Hematopoietic multipotent progenitor cell treated with erythropoietin and hydrocortisone succinate and interleukin-3 and kit ligand, for 6 days (in vitro differentiated cells): Measurements from ENCODE around the gene CXCL1.
A peak's percentile ranks its signal among the peaks of the same experiment; 100 is the strongest.
"Not testable (repeated sequence)": the region's sequence is repeated elsewhere in the genome, so short reads cannot be mapped to it uniquely, and the experiment has no call there.

ENCODE experiments used
- DNase-seq: peaks from one replicate; pipeline ENCODE4 v3.0.0-alpha.2; 2015

CXCL1 gene

GRCh38 chr4:73883306-73883705 lies 14.1 kb downstream of the CXCL1 start:
- DNase-seq, result no peak

- peak; percentile 49 for DNase-seq
Observed at GRCh38 chr4:73885574-73886267, 16.5 kb downstream of the CXCL1 start.

GRCh38 chr4:73891326-73891725 lies 22.1 kb downstream of the CXCL1 start:
- DNase-seq, result no peak

GRCh38 chr4:73891739-73892405 lies 22.7 kb downstream of the CXCL1 start:
- DNase-seq, result no peak

- DNase-seq, result no peak
Observed at GRCh38 chr4:73892966-73893365, 23.8 kb downstream of the CXCL1 start.

GRCh38 chr4:73894001-73894400 lies 24.8 kb downstream of the CXCL1 start:
- no peak for DNase-seq

- peak; percentile 25 for DNase-seq
Observed at GRCh38 chr4:73895201-73896175, 26.3 kb downstream of the CXCL1 start.

GRCh38 chr4:73896416-73896815 lies 27.2 kb downstream of the CXCL1 start:
- DNase-seq, result no peak

GRCh38 chr4:73897380-73898136 lies 28.4 kb downstream of the CXCL1 start:
- no peak for DNase-seq

- not testable (repeated sequence) for DNase-seq
Observed at GRCh38 chr4:73899338-73899737, 30.1 kb downstream of the CXCL1 start.

- DNase-seq, result no peak
Observed at GRCh38 chr4:73901031-73901430, 31.8 kb downstream of the CXCL1 start.

GRCh38 chr4:73902038-73902637 lies 32.9 kb downstream of the CXCL1 start:
- peak; percentile 32 for DNase-seq

- no peak for DNase-seq
Observed at GRCh38 chr4:73902817-73903547, 33.8 kb downstream of the CXCL1 start.

- DNase-seq, result peak; percentile 8
Observed at GRCh38 chr4:73904491-73904890, 35.3 kb downstream of the CXCL1 start.

GRCh38 chr4:73908965-73909364 lies 39.8 kb downstream of the CXCL1 start:
- peak; percentile 71 for DNase-seq

- DNase-seq, result no peak
Observed at GRCh38 chr4:73911746-73912145, 42.6 kb downstream of the CXCL1 start.

GRCh38 chr4:73912191-73912590 lies 43.0 kb downstream of the CXCL1 start:
- DNase-seq, result no peak

- no peak for DNase-seq
Observed at GRCh38 chr4:73914071-73914470, 44.9 kb downstream of the CXCL1 start.

GRCh38 chr4:73916172-73916925 lies 47.2 kb downstream of the CXCL1 start:
- DNase-seq, result no peak

GRCh38 chr4:73917081-73917501 lies 47.9 kb downstream of the CXCL1 start:
- DNase-seq, result no peak

GRCh38 chr4:73918058-73918457 lies 48.9 kb downstream of the CXCL1 start:
- no peak for DNase-seq
